HG03139 (cell line): Measurements from ENCODE around the gene BNC2.
"Not testable (repeated sequence)": the region's sequence is repeated elsewhere in the genome, so short reads cannot be mapped to it uniquely, and the experiment has no call there.

Source experiments
- ATAC-seq: cut with Tn5 transposase; IDR thresholded peaks from one replicate; pipeline ENCODE4 v1.9.1; 2021; ENCODE audit not compliant: unreplicated experiment

Gene BNC2

DNA sequence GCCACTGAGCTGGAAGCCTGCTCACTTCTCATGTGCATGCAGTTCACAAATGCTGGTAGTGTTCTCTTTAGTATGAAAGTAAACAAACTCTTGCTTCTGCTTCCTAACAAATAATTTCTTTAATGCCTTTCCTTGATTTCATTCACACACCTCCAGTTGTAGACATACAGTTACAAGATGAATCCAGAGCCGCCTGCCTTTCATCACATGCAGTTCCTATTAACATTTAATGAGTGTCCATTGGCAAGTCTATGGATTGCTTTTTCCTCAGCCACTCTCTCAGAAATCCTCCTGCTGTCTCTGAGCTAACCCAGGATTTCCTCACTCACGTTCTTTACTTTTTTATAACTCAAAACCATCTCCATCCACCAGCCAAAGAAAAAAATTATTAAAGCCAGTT, 408.6 kb downstream of the BNC2 start:
- no peak for ATAC-seq

GRCh38 chr9:16461137-16461840, 409.2 kb downstream of the BNC2 start:
- no peak for ATAC-seq

DNA sequence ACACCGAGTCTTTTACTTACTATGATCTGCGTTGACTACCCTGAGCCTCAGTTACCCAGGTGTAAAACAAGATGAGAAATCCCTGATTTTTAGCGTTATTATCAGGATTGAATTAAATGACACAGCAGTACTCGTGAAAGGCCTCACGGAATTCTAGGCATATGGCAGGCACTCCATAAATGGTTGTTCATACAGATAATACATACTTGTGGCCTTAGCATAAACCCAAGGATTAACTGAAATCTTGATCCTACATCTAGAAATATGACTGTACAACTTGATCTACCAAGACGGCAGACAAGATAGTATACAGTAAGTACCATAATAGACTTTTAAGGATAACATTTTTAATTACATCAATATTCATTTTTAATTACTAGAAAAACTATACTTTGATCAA, 409.8 kb downstream of the BNC2 start:
- ATAC-seq, result no peak

- no peak for ATAC-seq
Measured at GRCh38 chr9:16459421-16460148, 410.9 kb downstream of the BNC2 start.

GRCh38 chr9:16458696-16459420, 411.6 kb downstream of the BNC2 start:
- ATAC-seq, result no peak

- ATAC-seq, result no peak
Measured at GRCh38 chr9:16455842-16456241, 414.6 kb downstream of the BNC2 start.

DNA sequence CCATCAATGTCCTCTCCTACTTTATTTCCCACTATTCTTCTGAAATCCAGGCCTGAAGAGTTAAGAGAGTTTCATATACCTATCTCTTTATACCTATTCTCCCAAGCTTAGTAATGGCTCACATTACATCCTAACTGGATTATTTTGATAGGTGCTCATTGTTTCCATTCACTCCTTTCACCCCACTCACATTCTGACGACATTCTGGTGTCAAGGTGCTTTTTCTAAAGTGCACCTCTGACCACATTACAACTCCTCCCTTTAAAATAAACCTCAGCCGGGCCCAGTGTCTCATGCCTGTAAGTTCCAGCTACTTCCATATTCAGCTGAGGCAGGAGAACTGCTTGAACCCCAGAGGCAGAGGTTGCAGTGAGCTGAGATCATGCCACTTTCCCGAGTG, 417.1 kb downstream of the BNC2 start:
- no peak for ATAC-seq

- no peak for ATAC-seq
Measured at GRCh38 chr9:16450578-16450977, 419.9 kb downstream of the BNC2 start.

DNA sequence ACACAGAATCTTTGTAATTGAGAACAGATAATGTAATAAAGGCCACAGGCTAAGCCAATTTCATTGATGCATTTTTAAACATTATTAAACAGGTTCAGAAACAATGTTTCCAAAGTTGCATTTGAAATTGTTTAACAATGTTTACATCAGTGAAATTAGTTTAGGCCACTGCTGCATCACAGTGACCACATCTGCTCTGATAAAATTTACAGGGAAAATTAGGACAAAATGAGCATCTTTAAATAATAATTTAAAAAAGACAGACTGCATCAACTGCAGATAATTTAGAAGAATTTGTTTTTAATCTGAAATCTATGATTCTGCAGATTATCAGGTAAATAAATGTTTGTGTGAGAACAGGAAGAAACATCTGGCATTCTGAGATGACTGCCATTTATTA, 420.4 kb downstream of the BNC2 start:
- no peak for ATAC-seq

DNA sequence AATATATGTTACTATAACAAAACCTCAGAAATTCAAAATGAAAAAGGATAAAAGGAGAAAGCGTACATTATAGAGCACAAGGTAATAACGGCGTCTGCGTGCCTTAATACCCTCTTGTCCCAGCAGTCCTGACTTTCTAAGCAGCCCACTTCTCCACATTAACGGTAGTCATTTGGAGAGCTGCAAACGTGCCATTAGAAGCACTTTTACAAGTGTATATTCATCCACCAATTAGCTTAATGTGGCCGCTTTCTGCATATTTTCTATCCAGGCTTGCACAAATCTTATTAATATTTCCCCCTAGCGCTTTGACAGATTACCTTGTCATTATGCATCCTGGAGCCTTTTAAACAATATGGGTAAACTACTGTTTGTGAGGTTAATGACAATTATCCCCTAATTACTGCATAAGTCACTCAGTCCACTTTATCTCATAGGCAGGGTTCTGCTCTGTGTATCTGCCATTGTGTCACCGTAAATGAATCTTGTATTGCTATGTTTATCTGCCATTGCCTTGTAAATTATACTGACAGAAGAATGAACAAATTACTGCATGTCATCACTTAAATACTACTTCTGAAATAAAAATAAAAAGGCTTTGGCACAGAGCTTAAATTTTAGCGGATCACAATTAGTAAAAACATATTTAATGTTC, 421.3 kb downstream of the BNC2 start:
- ATAC-seq, result no peak

- no peak for ATAC-seq
Measured at GRCh38 chr9:16447946-16448345, 422.5 kb downstream of the BNC2 start.

- no peak for ATAC-seq
Measured at GRCh38 chr9:16446636-16447035, 423.8 kb downstream of the BNC2 start.

DNA sequence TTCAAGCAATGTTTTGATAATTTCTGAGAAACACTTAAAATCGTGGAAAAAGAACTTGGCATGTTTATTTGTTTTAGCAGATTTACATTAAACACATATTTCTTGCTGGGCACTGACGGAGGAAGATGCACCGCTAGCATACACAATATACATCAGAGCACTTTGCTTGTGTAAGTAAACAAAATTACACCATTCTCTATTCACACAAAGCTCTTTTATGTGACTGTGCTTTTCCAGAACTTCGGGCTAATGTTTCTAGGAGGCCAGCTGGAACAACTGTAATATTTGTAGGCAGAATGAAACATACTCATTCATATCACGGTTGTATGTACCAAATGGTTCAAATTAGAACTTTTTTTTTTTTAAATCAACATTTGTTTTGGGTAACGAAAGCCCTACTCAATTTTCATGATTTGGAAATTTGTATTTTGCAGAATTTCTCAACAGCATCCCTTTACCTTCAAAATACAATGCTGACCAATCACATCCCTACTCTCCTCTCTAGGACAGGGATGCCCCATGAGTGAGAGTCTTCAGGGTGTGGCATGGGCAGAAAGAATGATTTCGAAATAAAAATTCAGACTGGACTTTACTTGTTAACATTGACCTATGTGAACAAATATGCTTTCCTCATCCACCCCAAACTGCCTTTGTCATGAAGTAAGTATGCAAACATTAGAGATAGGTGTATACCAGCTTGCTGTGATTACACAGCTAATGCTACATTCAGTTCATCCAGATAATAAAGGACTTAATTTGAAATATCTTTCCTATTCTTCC, 425.1 kb downstream of the BNC2 start:
- no peak for ATAC-seq

- ATAC-seq, result no peak
Measured at GRCh38 chr9:16442622-16443021, 427.8 kb downstream of the BNC2 start.

DNA sequence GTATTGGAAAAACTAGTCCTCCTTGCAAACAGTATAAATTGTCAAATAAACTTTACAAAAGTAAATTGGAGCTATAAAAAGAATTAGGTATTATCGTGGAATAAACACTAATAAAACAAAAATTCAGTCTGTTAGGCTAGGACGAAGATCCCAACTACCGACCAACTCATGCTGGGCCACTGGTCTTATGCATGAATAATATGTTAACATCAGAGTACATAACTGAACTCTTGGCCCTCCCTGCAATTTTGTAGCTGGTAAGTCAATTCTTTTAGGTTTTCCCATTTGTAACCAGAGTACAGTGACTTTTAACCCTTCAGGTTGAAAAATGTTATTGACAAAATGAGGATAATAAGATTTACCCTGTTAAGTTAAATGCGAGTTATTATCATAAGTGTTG, 428.7 kb downstream of the BNC2 start:
- no peak for ATAC-seq

GRCh38 chr9:16438831-16439230, 431.6 kb downstream of the BNC2 start:
- ATAC-seq, result not testable (repeated sequence)

- ATAC-seq, result no peak
Measured at GRCh38 chr9:16436545-16436944, 433.9 kb downstream of the BNC2 start.

- ATAC-seq, result no peak
Measured at GRCh38 chr9:16434526-16434925, 435.9 kb downstream of the BNC2 start.

DNA sequence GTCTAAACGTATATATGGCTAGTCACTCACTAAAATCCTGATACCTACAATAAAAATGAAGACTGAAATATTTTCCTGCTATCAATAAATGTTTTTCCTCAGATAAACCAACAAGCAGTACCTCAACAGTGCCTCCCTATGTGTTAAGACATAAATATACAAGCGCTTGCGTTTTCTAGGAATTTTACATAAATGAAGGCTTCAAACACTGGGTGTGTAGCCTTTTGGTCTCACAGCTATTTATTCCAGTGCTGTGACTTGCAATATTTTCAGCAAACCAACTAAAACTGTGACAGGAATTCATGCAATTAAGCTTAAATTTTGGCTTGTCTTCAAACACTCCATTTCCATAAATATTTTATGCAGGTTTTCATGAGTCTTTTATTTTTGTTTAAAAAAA, 437.0 kb downstream of the BNC2 start:
- no peak for ATAC-seq

- ATAC-seq, result no peak
Measured at GRCh38 chr9:16431666-16432392, 438.6 kb downstream of the BNC2 start.
